ENCODE results near the gene IGSF21. TPM values are rescaled to one million over a fixed set of nuclear protein-coding genes. Genes with fewer than 3 reads are reported as not detected.

The IGSF21 gene
- total RNA-seq, 2 donors from 2014 or later: 4.6 to 8.5 TPM

GRCh38 chr1:18339161-18339560 is 231.6 kb downstream of the IGSF21 start:
- 83% methylated on average over 11 of the region's 11 CpGs for WGBS
- intact Hi-C loops (cut with DNase I): no loop called here
- DNase-seq (ENCODE audit: low spot score): no peak

DNA sequence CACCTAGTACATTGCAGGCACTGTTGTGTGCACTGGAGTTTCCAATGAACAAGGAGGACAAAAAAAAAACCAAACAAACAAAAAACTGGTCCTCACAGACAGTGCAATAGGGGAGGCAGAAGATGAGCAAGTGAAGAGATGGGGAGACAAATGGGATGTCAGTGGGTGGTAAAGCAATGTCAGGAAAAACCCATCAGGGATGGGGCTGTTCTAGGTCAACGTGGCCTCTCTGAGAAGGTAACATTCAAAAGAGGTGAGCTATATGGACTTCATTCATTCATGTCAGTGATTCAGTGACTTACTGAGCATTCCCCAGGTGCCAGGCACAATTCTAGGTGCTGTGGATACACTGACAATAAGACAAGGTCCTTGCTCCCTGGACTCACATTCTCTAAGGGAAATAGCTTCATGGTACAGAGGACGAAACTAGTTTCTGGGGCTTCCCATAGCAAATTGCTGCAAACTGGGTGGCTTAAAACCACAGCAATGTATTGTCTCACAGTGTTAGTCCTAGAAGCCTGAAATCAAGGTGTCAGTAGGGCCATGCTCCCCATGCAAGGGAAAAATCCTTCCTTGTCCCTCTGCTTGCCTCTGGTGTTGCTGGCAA is 232.7 kb downstream of the IGSF21 start:
- no peaks in the 10 kb centered on the region for H3K36me3 ChIP-seq
- intact Hi-C loops (cut with DNase I): no loop called here
- no peaks in the 10 kb centered on the region for H3K4me1 ChIP-seq (replicated peaks)
- H3K27me3 ChIP-seq (replicated peaks; ENCODE audit: insufficient read depth): peaks cover 7% of the 10 kb centered on the region
- no peak for DNase-seq (ENCODE audit: low spot score)
- H3K9me3 ChIP-seq: no peaks in the 10 kb centered on the region
- 69% methylated on average over 2 of the region's 2 CpGs for WGBS
- no peak overlapping the region for H3K27ac ChIP-seq
- TF ChIP-seq, protein P1, sequence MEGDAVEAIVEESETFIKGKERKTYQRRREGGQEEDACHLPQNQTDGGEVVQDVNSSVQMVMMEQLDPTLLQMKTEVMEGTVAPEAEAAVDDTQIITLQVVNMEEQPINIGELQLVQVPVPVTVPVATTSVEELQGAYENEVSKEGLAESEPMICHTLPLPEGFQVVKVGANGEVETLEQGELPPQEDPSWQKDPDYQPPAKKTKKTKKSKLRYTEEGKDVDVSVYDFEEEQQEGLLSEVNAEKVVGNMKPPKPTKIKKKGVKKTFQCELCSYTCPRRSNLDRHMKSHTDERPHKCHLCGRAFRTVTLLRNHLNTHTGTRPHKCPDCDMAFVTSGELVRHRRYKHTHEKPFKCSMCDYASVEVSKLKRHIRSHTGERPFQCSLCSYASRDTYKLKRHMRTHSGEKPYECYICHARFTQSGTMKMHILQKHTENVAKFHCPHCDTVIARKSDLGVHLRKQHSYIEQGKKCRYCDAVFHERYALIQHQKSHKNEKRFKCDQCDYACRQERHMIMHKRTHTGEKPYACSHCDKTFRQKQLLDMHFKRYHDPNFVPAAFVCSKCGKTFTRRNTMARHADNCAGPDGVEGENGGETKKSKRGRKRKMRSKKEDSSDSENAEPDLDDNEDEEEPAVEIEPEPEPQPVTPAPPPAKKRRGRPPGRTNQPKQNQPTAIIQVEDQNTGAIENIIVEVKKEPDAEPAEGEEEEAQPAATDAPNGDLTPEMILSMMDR (IDR thresholded peaks at IDR 0.05): no peak
- TF ChIP-seq POLR2AphosphoS5 (IDR thresholded peaks at IDR 0.05) (no peak), POLR2A (IDR thresholded peaks at IDR 0.05) (no peak)
- H3K4me3 ChIP-seq: no peak overlapping the region

More at GRCh38 chr1:18339161-18339560, 231.6 kb downstream of the IGSF21 start:
- Histone ChIP-seq H3K27ac (no peak overlapping the region), H3K4me3 (no peak overlapping the region), H3K36me3 (no peaks in the 10 kb centered on the region), H3K4me1 (replicated peaks) (no peaks in the 10 kb centered on the region), H3K27me3 (replicated peaks; ENCODE audit: insufficient read depth) (peaks cover 3% of the 10 kb centered on the region), H3K9me3 (no peaks in the 10 kb centered on the region)
- no peak for TF ChIP-seq POLR2A (IDR thresholded peaks at IDR 0.05)

GRCh38 chr1:18340787-18341186 is 233.2 kb downstream of the IGSF21 start:
- Histone ChIP-seq H3K4me3 (no peak overlapping the region), H3K9me3 (no peaks in the 10 kb centered on the region), H3K27ac (no peak overlapping the region), H3K27me3 (replicated peaks; ENCODE audit: insufficient read depth) (peaks cover 7% of the 10 kb centered on the region), H3K4me1 (replicated peaks) (no peaks in the 10 kb centered on the region), H3K36me3 (no peaks in the 10 kb centered on the region)
- TF ChIP-seq POLR2AphosphoS5 (IDR thresholded peaks at IDR 0.05): no peak
- TF ChIP-seq, protein P1 (IDR thresholded peaks at IDR 0.05): no peak
- TF ChIP-seq POLR2A (IDR thresholded peaks at IDR 0.05): no peak
- no peak for DNase-seq (ENCODE audit: low spot score)
- 64% methylated on average over 2 of the region's 2 CpGs for WGBS
- intact Hi-C loops (cut with DNase I): no loop called here

DNA sequence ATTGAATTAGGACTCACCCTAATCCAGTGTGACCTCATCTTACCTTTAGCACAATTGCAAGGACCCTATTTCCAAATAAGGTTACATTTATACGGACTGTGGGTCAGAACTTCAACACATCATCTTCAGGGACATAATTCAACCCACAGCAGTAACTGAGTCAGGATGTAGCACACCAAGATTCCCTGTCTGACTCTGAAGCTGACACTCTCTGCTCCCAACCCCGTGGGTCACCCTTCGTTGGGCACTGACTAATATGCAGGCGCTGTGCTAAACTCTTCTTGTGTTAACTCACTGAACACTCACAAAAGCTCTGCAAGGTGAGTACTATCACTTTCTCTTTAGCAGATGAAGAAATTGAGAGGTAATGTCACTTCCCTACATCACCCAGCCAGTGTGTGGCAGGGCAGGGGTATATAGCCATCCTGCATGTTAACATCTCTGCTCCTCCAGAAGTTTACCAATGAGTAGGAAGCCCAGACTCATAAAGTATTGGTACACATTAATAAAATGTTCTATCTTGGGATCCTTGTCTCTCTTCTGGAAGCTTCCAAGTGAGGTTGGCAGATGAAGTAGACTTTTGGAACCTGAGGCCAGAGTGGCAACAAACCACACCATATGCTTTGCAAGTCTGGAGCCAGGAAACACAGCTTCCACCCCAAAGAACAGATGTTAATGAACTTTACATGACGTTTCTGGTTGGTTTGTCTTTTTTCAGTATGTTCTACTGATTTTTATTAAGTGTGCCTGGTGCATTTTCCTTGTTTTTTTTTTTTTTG is 233.9 kb downstream of the IGSF21 start:
- TF ChIP-seq, protein P1 (IDR thresholded peaks at IDR 0.05): no peak
- TF ChIP-seq POLR2A (IDR thresholded peaks at IDR 0.05): no peak
- TF ChIP-seq POLR2AphosphoS5 (IDR thresholded peaks at IDR 0.05): peak; percentile 69
- Histone ChIP-seq H3K27me3 (replicated peaks; ENCODE audit: insufficient read depth) (peaks cover 7% of the 10 kb centered on the region), H3K36me3 (no peaks in the 10 kb centered on the region), H3K27ac (no peak overlapping the region), H3K9me3 (no peaks in the 10 kb centered on the region), H3K4me1 (replicated peaks) (no peaks in the 10 kb centered on the region), H3K4me3 (no peak overlapping the region)
- WGBS: 68% methylated on average over 5 of the region's 5 CpGs
- no peak for DNase-seq (ENCODE audit: low spot score)
- intact Hi-C loops (cut with DNase I): no loop called here

DNA sequence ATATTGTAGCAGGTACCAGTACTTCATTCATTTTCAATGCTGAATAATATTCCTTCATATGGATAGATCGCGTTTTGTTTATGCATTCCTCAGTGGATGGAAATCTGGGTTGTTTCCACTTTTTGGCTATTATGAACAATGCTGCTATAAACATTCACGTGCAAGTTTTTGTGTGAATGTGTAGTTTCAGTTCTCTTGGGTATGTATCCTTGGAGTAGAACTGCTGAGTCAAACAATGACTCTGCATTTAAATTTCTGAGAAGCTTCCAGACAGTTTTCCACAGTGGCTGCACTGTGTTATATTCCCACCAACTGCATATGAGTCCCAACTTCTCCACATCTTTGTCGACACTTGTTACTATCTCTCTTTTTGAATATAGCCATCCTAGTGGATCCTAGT is 235.1 kb downstream of the IGSF21 start:
- Histone ChIP-seq H3K4me3 (no peak overlapping the region), H3K36me3 (no peaks in the 10 kb centered on the region), H3K4me1 (replicated peaks) (no peaks in the 10 kb centered on the region), H3K9me3 (no peaks in the 10 kb centered on the region), H3K27me3 (replicated peaks; ENCODE audit: insufficient read depth) (peaks cover 7% of the 10 kb centered on the region), H3K27ac (no peak overlapping the region)
- TF ChIP-seq POLR2AphosphoS5 (IDR thresholded peaks at IDR 0.05) (no peak), POLR2A (IDR thresholded peaks at IDR 0.05) (no peak)
- TF ChIP-seq, protein P1 (IDR thresholded peaks at IDR 0.05): no peak
- intact Hi-C loops (cut with DNase I): no loop called here
- WGBS: 93% methylated on average over 4 of the region's 4 CpGs
- no peak for DNase-seq (ENCODE audit: low spot score)

All from prostate gland (tissue), 2 donors.